OCI-LY7 (cell line): ENCODE results near the gene NUDCD3. TPM values are rescaled to one million over a fixed set of nuclear protein-coding genes. Genes with fewer than 3 reads are reported as not detected.

Source experiments
- BruUV-seq: library from RNA; stranded (reverse); fragments of 400-500 nt; replicated peaks from 2 replicates; lab custom pipeline; 2021; lab: Mats Ljungman, UMichigan
- CTCF ChIA-PET: fragments of 300-600 bp; sonication (Branson Sonifier 250); formaldehyde crosslinking; loops from one replicate; lab custom pipeline; 2022; ENCODE audit warnings: antibody characterized with exemption; ENCODE audit not compliant: unreplicated experiment; lab: Charles Lee
- POLR2A ChIA-PET: fragments of 300-600 bp; sonication (Branson Sonifier 250); formaldehyde crosslinking; loops from one replicate; lab custom pipeline; 2022; ENCODE audit warnings: antibody characterized with exemption; lab: Charles Lee
- DNase-seq: peaks from one replicate; pipeline ENCODE4 v3.0.0-alpha.2; 2015; ENCODE audit warnings: low spot score
- H2AFZ ChIP-seq: fragments of 200-600 bp; sonication (generic), shearing (Covaris generic); 2 replicates; pipeline ENCODE4 v1.6.1; 2014; ENCODE audit warnings: mild to moderate bottlenecking, antibody characterized with exemption, low read length, moderate library complexity
- H3K27ac ChIP-seq: fragments of 200-600 bp; sonication (generic); 2 replicates; pipeline ENCODE4 v1.5.1; 2014; ENCODE audit warnings: mixed run types, low read depth, mild to moderate bottlenecking, moderate library complexity, low read length, inconsistent platforms; ENCODE audit not compliant: poor library complexity, severe bottlenecking
- H3K36me3 ChIP-seq: fragments of 200-600 bp; sonication (generic); 2 replicates; pipeline ENCODE4 v1.6.1; 2014; ENCODE audit warnings: mild to moderate bottlenecking, antibody characterized with exemption, low read length, moderate library complexity, mixed read lengths; ENCODE audit not compliant: insufficient read depth
- H3K4me1 ChIP-seq: fragments of 200-600 bp; sonication (generic); 2 replicates; pipeline ENCODE4 v1.5.1; 2014; ENCODE audit warnings: mild to moderate bottlenecking, low read length; ENCODE audit not compliant: insufficient read depth, poor library complexity, severe bottlenecking
- H3K4me2 ChIP-seq: fragments of 200-600 bp; sonication (generic); 2 replicates; pipeline ENCODE4 v1.6.1; 2014; ENCODE audit warnings: mild to moderate bottlenecking, low read length
- H3K4me3 ChIP-seq: fragments of 200-600 bp; sonication (generic); 2 replicates; pipeline ENCODE4 v1.5.1; 2014; ENCODE audit warnings: mild to moderate bottlenecking, low read depth, low read length; ENCODE audit not compliant: poor library complexity, severe bottlenecking
- H3K79me2 ChIP-seq: fragments of 200-600 bp; sonication (generic); 2 replicates; pipeline ENCODE4 v1.6.1; 2016; ENCODE audit warnings: low read depth, mild to moderate bottlenecking, low read length, moderate library complexity, mixed read lengths; ENCODE audit not compliant: insufficient read depth
- H3K9me2 ChIP-seq: fragments of 200-600 bp; sonication (generic); 2 replicates; pipeline ENCODE4 v1.6.1; 2016; ENCODE audit warnings: mild to moderate bottlenecking, low read length, mixed read lengths; ENCODE audit not compliant: insufficient read depth
- H3K9me3 ChIP-seq: fragments of 200-600 bp; sonication (generic); 2 replicates; pipeline ENCODE4 v1.6.1; 2014; ENCODE audit warnings: mild to moderate bottlenecking, mixed run types, low read length, mixed read lengths
- H4K20me1 ChIP-seq: fragments of 200-600 bp; sonication (generic); 2 replicates; pipeline ENCODE4 v1.6.1; 2014; ENCODE audit warnings: mild to moderate bottlenecking, antibody characterized with exemption, low read length, moderate library complexity, mixed read lengths; ENCODE audit not compliant: insufficient read depth
- CTCF ChIP-seq: fragments of 200-600 bp; sonication (generic); conservative IDR thresholded peaks from 2 replicates; pipeline ENCODE4 v1.5.1; 2014; ENCODE audit warnings: mild to moderate bottlenecking, antibody characterized with exemption, low read length, moderate library complexity, mixed read lengths
- EZH2phosphoT487 ChIP-seq: fragments of 200-600 bp; sonication (generic); IDR thresholded peaks from 2 replicates; pipeline ENCODE4 v1.6.1; 2018; ENCODE audit warnings: low read depth, borderline replicate concordance, mild to moderate bottlenecking, mixed run types, antibody characterized with exemption, low read length, moderate library complexity, mixed read lengths
- intact Hi-C: fragments of 100-400 bp; cut with micrococcal nuclease; formaldehyde crosslinking; loops from one replicate; pipeline ENCODE4 v1.10.0; 2022; ENCODE audit not compliant: unreplicated experiment
- total RNA-seq, 2 experiments: library from RNA; depleted of rRNA in 1 of 2; stranded (reverse); fragments of >200 nt in 1 of 2; shearing (Covaris generic) in 1 of 2; gene quantifications; 2 replicates each; pipeline ENCODE4 v1.2.3, GENCODE V29; 2014 to 2022

The NUDCD3 gene
- total RNA-seq, 2 experiments from 2014 or later = 57.0 to 108 TPM

- ChIA-PET CTCF (interaction anchor here (0.6 to 1.1 kb wide), 3 partner anchors 186 to 829 kb away, joined by 3 read pairs; no protein-coding TSS in a partner anchor), POLR2A (interaction anchor here (0.5 to 0.7 kb wide), 2 partner anchors 10 to 301 kb away, joined by 3 read pairs; no protein-coding TSS in a partner anchor)
- Histone ChIP-seq H3K79me2 (no peaks in the 10 kb centered on the region), H2AFZ (no peak overlapping the region), H3K27ac (no peak overlapping the region), H3K36me3 (no peaks in the 10 kb centered on the region), H3K9me3 (no peaks in the 10 kb centered on the region), H3K4me1 (no peaks in the 10 kb centered on the region), H3K9me2 (no peaks in the 10 kb centered on the region), H4K20me1 (no peaks in the 10 kb centered on the region), H3K4me3 (no peak overlapping the region), H3K4me2 (no peak overlapping the region)
- intact Hi-C loops = no loop called here
- no TSS peak for BruUV-seq
- peak; percentile 74 for DNase-seq
- TF ChIP-seq CTCF (peak; percentile 87), EZH2phosphoT487 (no peak)
These were observed 44.0 kb upstream of the NUDCD3 start for GRCh38 chr7:44534501-44534900.

GRCh38 chr7:44534087-44534486 is 43.6 kb upstream of the NUDCD3 start:
- Histone ChIP-seq H3K36me3 (no peaks in the 10 kb centered on the region), H3K9me3 (no peaks in the 10 kb centered on the region), H3K79me2 (no peaks in the 10 kb centered on the region), H3K9me2 (no peaks in the 10 kb centered on the region), H3K4me3 (no peak overlapping the region), H3K4me1 (no peaks in the 10 kb centered on the region), H2AFZ (no peak overlapping the region), H4K20me1 (no peaks in the 10 kb centered on the region), H3K27ac (no peak overlapping the region), H3K4me2 (no peak overlapping the region)
- ChIA-PET CTCF (interaction anchor here (0.6 to 1.1 kb wide), 2 partner anchors 276 to 830 kb away, joined by 3 read pairs; no protein-coding TSS in a partner anchor), POLR2A (interaction anchor here (0.5 kb wide), 1 partner anchor 301 kb away, joined by 3 read pairs; no protein-coding TSS in a partner anchor)
- intact Hi-C loops = no loop called here
- no peak for DNase-seq
- TF ChIP-seq EZH2phosphoT487 (no peak), CTCF (no peak)
- BruUV-seq = no TSS peak

- intact Hi-C loops = no loop called here
- H3K27ac ChIP-seq = no peak overlapping the region
- no peaks in the 10 kb centered on the region for H3K9me2 ChIP-seq
- no peaks in the 10 kb centered on the region for H3K4me1 ChIP-seq
- H4K20me1 ChIP-seq = no peaks in the 10 kb centered on the region
- H3K36me3 ChIP-seq = no peaks in the 10 kb centered on the region
- H2AFZ ChIP-seq = no peak overlapping the region
- POLR2A ChIA-PET = no interaction called here
- H3K4me2 ChIP-seq = no peak overlapping the region
- DNase-seq = no peak
- TF ChIP-seq EZH2phosphoT487 (no peak), CTCF (no peak)
- H3K4me3 ChIP-seq = no peak overlapping the region
- CTCF ChIA-PET = no interaction called here
- H3K79me2 ChIP-seq = no peaks in the 10 kb centered on the region
- BruUV-seq = no TSS peak
- H3K9me3 ChIP-seq = no peaks in the 10 kb centered on the region
These were observed 43.0 kb upstream of the NUDCD3 start for GRCh38 chr7:44533301-44534055.
